Fibroblast of lung (primary cell): ENCODE measurements around the gene HECW1. TPM values are rescaled to one million over a fixed set of nuclear protein-coding genes. Genes with fewer than 3 reads are reported as not detected.

Experiments used
- DNase-seq, 2 donors: peaks; one replicate each; pipeline versions ENCODE4 v3.0.0 to v3.0.0-alpha.2; 2010; ENCODE audit warnings: low read depth in 2 of 2
- H2AFZ ChIP-seq: 2 replicates; pipeline ENCODE4 v1.5.1; 2012; ENCODE audit warnings: low read length, control low read depth, inconsistent platforms
- H3K27ac ChIP-seq: 2 replicates; pipeline ENCODE4 v1.5.1; 2011; ENCODE audit warnings: low read length, control low read depth; ENCODE audit not compliant: insufficient read depth
- H3K27me3 ChIP-seq: 2 replicates; pipeline ENCODE4 v1.5.1; 2011; ENCODE audit warnings: mild to moderate bottlenecking, low read length; ENCODE audit not compliant: control insufficient read depth, insufficient read depth
- H3K36me3 ChIP-seq: 2 replicates; pipeline ENCODE4 v1.5.1; 2011; ENCODE audit warnings: low read length; ENCODE audit not compliant: control insufficient read depth, insufficient read depth
- H3K4me1 ChIP-seq: 2 replicates; pipeline ENCODE4 v1.5.1; 2011; ENCODE audit warnings: low read length; ENCODE audit not compliant: control insufficient read depth, insufficient read depth; ENCODE audit errors: extremely low read depth
- H3K4me2 ChIP-seq: 2 replicates; pipeline ENCODE4 v1.5.1; 2011; ENCODE audit warnings: low read length, control low read depth; ENCODE audit not compliant: insufficient read depth; ENCODE audit errors: extremely low read depth
- H3K4me3 ChIP-seq, 4 experiments: fragments of 200-600 bp in 1 of 4; sonication (generic) in 1 of 4; replicated peaks in 1 of 4; 2 replicates each; pipeline ENCODE4 v1.5.1; 2011 to 2016; ENCODE audit warnings: low read length in 4 of 4, low read depth in 3 of 4, mild to moderate bottlenecking in 3 of 4, control low read depth in 2 of 4, inconsistent platforms in 1 of 4, mixed read lengths in 1 of 4; ENCODE audit not compliant: insufficient read depth in 1 of 4; ENCODE audit errors: control extremely low read depth in 1 of 4
- H3K79me2 ChIP-seq: 2 replicates; pipeline ENCODE4 v1.5.1; 2012; ENCODE audit warnings: mild to moderate bottlenecking, low read length, inconsistent platforms; ENCODE audit not compliant: control insufficient read depth, insufficient read depth
- H3K9ac ChIP-seq: 2 replicates; pipeline ENCODE4 v1.5.1; 2011; ENCODE audit warnings: mild to moderate bottlenecking, low read length, control low read depth; ENCODE audit not compliant: insufficient read depth
- H3K9me3 ChIP-seq: 2 replicates; pipeline ENCODE4 v1.5.1; 2012; ENCODE audit warnings: low read depth, low read length; ENCODE audit not compliant: control insufficient read depth, insufficient read depth
- H4K20me1 ChIP-seq: 2 replicates; pipeline ENCODE4 v1.5.1; 2011; ENCODE audit warnings: low read length; ENCODE audit not compliant: control insufficient read depth, insufficient read depth; ENCODE audit errors: extremely low read depth
- EZH2 ChIP-seq: IDR thresholded peaks from 2 replicates; pipeline ENCODE4 v1.5.1; 2012; ENCODE audit warnings: low read length, control low read depth, mild to moderate bottlenecking; ENCODE audit errors: missing control alignments
- polyA plus RNA-seq, 2 donors: library from polyadenylated mRNA; depleted of rRNA in 1 of 2; stranded (reverse) in 1 of 2; unstranded in 1 of 2; fragments of >200 nt; gene quantifications; 2 replicates each; pipeline ENCODE4 v1.2.1, GENCODE V29; 2011 to 2012; ENCODE audit warnings: missing spikeins in 1 of 2
- total RNA-seq: library from RNA; depleted of rRNA; stranded (reverse); fragments of >200 nt; gene quantifications from 2 replicates; pipeline ENCODE4 v1.2.1, GENCODE V29; 2014
- TF ChIP-seq, protein P1 (sequence below), 2 donors: IDR thresholded peaks in 1 of 2; conservative IDR thresholded peaks in 1 of 2; 1 replicate in 1 of 2; 2 replicates in 1 of 2; pipeline ENCODE4 v1.5.1; 2011 to 2012; ENCODE audit warnings: low read length in 2 of 2, control low read depth in 1 of 2, inconsistent platforms in 1 of 2, low read depth in 1 of 2, mild to moderate bottlenecking in 1 of 2

HECW1 gene
- total and polyA plus RNA-seq, 2 donors (not counting 1 experiment from before 2014, with no cell fraction given), result 1.1 to 6.1 TPM

DNA sequence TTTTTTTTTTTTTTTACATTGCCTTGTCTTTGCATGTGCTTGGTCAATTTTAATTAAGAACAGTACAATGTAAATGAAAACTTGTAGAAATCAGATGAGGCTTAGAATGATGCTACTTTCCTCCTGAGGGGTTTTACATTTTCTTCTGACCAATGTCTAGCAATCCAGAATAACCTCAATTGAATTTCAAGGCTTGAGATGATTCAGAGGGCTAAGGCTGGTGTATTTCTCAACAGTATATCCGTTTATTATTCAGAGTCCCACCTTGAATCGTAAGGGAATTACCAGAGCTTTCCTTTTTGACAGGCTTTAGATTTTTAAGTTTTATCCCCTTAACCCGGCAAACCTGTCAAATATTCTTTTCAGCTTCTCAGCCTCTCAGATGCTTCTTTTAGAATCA, 239.2 kb downstream of the HECW1 start:
- H3K4me1 ChIP-seq, result no peaks in the 10 kb centered on the region

GRCh38 chr7:43353902-43354301, 241.5 kb downstream of the HECW1 start:
- Histone ChIP-seq H3K4me3 (no peak overlapping the region), H4K20me1 (no peaks in the 10 kb centered on the region), H3K9me3 (no peaks in the 10 kb centered on the region), H3K36me3 (no peaks in the 10 kb centered on the region), H3K9ac (no peak overlapping the region), H2AFZ (no peak overlapping the region), H3K4me2 (no peak overlapping the region), H3K4me1 (no peaks in the 10 kb centered on the region), H3K27me3 (no peaks in the 10 kb centered on the region), H3K27ac (no peak overlapping the region), H3K79me2 (no peaks in the 10 kb centered on the region)
- no peak for TF ChIP-seq EZH2
- TF ChIP-seq, protein P1, sequence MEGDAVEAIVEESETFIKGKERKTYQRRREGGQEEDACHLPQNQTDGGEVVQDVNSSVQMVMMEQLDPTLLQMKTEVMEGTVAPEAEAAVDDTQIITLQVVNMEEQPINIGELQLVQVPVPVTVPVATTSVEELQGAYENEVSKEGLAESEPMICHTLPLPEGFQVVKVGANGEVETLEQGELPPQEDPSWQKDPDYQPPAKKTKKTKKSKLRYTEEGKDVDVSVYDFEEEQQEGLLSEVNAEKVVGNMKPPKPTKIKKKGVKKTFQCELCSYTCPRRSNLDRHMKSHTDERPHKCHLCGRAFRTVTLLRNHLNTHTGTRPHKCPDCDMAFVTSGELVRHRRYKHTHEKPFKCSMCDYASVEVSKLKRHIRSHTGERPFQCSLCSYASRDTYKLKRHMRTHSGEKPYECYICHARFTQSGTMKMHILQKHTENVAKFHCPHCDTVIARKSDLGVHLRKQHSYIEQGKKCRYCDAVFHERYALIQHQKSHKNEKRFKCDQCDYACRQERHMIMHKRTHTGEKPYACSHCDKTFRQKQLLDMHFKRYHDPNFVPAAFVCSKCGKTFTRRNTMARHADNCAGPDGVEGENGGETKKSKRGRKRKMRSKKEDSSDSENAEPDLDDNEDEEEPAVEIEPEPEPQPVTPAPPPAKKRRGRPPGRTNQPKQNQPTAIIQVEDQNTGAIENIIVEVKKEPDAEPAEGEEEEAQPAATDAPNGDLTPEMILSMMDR (conservative IDR thresholded peaks at IDR 0.05 in 1 of 2, IDR thresholded peaks at IDR 0.05 in 1 of 2; ENCODE audit: low read depth in 1 of 2, low read length in 2 of 2), result no peak
- no peak for DNase-seq

More for the DNA sequence above, 239.2 kb downstream of the HECW1 start:
- Histone ChIP-seq H2AFZ (no peak overlapping the region), H3K27me3 (no peaks in the 10 kb centered on the region), H3K4me2 (no peak overlapping the region), H3K9me3 (no peaks in the 10 kb centered on the region), H4K20me1 (no peaks in the 10 kb centered on the region), H3K9ac (no peak overlapping the region), H3K27ac (no peak overlapping the region), H3K36me3 (no peaks in the 10 kb centered on the region), H3K4me3 (no peak overlapping the region), H3K79me2 (no peaks in the 10 kb centered on the region)
- DNase-seq, result no peak
- no peak for TF ChIP-seq EZH2
- TF ChIP-seq, protein P1 (conservative IDR thresholded peaks at IDR 0.05 in 1 of 2, IDR thresholded peaks at IDR 0.05 in 1 of 2; ENCODE audit: low read depth in 1 of 2, low read length in 2 of 2), result no peak

- H3K36me3 ChIP-seq, result no peaks in the 10 kb centered on the region
- TF ChIP-seq EZH2, result no peak
- TF ChIP-seq, protein P1 (conservative IDR thresholded peaks at IDR 0.05 in 1 of 2, IDR thresholded peaks at IDR 0.05 in 1 of 2; ENCODE audit: low read depth in 1 of 2, low read length in 2 of 2), result no peak
- no peaks in the 10 kb centered on the region for H4K20me1 ChIP-seq
- no peak overlapping the region for H2AFZ ChIP-seq
- H3K4me3 ChIP-seq, result no peak overlapping the region
- no peak overlapping the region for H3K9ac ChIP-seq
- no peak overlapping the region for H3K4me2 ChIP-seq
- H3K4me1 ChIP-seq, result no peaks in the 10 kb centered on the region
- peak in 1 of 2 donors; percentile 46 for DNase-seq
- H3K9me3 ChIP-seq, result no peaks in the 10 kb centered on the region
- no peak overlapping the region for H3K27ac ChIP-seq
- no peaks in the 10 kb centered on the region for H3K79me2 ChIP-seq
- H3K27me3 ChIP-seq, result no peaks in the 10 kb centered on the region
Observed at GRCh38 chr7:43362652-43363034, 250.2 kb downstream of the HECW1 start.
